GM21381 (cell line): Measurements from ENCODE around the gene APMAP.
"Not testable (repeated sequence)": the region's sequence is repeated elsewhere in the genome, so short reads cannot be mapped to it uniquely, and the experiment has no call there.

Experiments used
- ATAC-seq: cut with Tn5 transposase; IDR thresholded peaks from one replicate; pipeline ENCODE4 v1.9.1; 2021; ENCODE audit warnings: mild to moderate bottlenecking, moderate library complexity; ENCODE audit not compliant: unreplicated experiment

The APMAP gene

GRCh38 chr20:25008388-25009217, 16.1 kb upstream of the APMAP start:
- ATAC-seq, result no peak

- ATAC-seq, result no peak
Measured at GRCh38 chr20:25007491-25008305, 15.1 kb upstream of the APMAP start.

GRCh38 chr20:25006431-25007167, 14.0 kb upstream of the APMAP start:
- ATAC-seq, result no peak

GRCh38 chr20:25005661-25006060, 13.1 kb upstream of the APMAP start:
- no peak for ATAC-seq

- ATAC-seq, result no peak
Measured at GRCh38 chr20:25005220-25005619, 12.7 kb upstream of the APMAP start.

GRCh38 chr20:25003002-25003401, 10.5 kb upstream of the APMAP start:
- ATAC-seq, result no peak

- not testable (repeated sequence) for ATAC-seq
Measured at GRCh38 chr20:25001323-25001722, 8.8 kb upstream of the APMAP start.

- no peak for ATAC-seq
Measured at GRCh38 chr20:25000268-25000801, 7.8 kb upstream of the APMAP start.

- no peak for ATAC-seq
Measured at GRCh38 chr20:24999568-24999967, 7.0 kb upstream of the APMAP start.

GRCh38 chr20:24998631-24999445, 6.3 kb upstream of the APMAP start:
- ATAC-seq, result no peak

GRCh38 chr20:24998121-24998520, 5.6 kb upstream of the APMAP start:
- no peak for ATAC-seq

- ATAC-seq, result no peak
Measured at GRCh38 chr20:24996449-24997377, 4.2 kb upstream of the APMAP start.

- ATAC-seq, result no peak
Measured at GRCh38 chr20:24995741-24996448, 3.3 kb upstream of the APMAP start.

- no peak for ATAC-seq
Measured at GRCh38 chr20:24994470-24995368, 2.2 kb upstream of the APMAP start.

GRCh38 chr20:24994186-24994465, 1.6 kb upstream of the APMAP start:
- ATAC-seq, result no peak

- no peak for ATAC-seq
Measured at GRCh38 chr20:24993337-24994185, 1.0 kb upstream of the APMAP start.
